ENCODE measurements around the gene PPP2R3A.

DNA sequence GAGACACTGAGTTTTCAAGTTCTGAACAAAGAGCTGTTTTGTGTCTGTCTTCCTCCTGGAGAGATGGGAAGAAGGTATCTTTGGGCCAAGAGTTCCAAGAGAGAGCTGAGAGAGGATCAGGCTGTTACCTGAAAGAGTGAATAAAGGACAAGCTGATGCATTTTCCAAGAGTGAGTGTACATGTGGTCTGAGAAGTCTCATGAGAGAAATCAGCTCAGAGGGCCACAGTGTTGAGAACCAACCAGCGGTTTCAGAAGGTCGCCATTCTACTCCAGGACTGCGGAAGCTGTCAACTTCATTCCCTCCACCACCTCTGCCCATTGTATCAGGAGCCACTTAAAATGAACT lies 42.7 kb upstream of the PPP2R3A start:
- TF ChIP-seq, protein P1, sequence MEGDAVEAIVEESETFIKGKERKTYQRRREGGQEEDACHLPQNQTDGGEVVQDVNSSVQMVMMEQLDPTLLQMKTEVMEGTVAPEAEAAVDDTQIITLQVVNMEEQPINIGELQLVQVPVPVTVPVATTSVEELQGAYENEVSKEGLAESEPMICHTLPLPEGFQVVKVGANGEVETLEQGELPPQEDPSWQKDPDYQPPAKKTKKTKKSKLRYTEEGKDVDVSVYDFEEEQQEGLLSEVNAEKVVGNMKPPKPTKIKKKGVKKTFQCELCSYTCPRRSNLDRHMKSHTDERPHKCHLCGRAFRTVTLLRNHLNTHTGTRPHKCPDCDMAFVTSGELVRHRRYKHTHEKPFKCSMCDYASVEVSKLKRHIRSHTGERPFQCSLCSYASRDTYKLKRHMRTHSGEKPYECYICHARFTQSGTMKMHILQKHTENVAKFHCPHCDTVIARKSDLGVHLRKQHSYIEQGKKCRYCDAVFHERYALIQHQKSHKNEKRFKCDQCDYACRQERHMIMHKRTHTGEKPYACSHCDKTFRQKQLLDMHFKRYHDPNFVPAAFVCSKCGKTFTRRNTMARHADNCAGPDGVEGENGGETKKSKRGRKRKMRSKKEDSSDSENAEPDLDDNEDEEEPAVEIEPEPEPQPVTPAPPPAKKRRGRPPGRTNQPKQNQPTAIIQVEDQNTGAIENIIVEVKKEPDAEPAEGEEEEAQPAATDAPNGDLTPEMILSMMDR (IDR thresholded peaks at IDR 0.05 in 4 of 5, conservative IDR thresholded peaks at IDR 0.05 in 1 of 5): no peak
- no peak for TF ChIP-seq POLR2A (IDR thresholded peaks at IDR 0.05)

All from gastrocnemius medialis (tissue), 4 donors.